ENCODE results near the gene DENND1A. TPM values are rescaled to one million over a fixed set of nuclear protein-coding genes. Genes with fewer than 3 reads are reported as not detected.
"Not testable (repeated sequence)": the region's sequence is repeated elsewhere in the genome, so short reads cannot be mapped to it uniquely, and the experiment has no call there.

The DENND1A gene
- polyA plus RNA-seq, 3 donors from 2014 or later: 2.6 to 7.5 (median 3.4) TPM

DNA sequence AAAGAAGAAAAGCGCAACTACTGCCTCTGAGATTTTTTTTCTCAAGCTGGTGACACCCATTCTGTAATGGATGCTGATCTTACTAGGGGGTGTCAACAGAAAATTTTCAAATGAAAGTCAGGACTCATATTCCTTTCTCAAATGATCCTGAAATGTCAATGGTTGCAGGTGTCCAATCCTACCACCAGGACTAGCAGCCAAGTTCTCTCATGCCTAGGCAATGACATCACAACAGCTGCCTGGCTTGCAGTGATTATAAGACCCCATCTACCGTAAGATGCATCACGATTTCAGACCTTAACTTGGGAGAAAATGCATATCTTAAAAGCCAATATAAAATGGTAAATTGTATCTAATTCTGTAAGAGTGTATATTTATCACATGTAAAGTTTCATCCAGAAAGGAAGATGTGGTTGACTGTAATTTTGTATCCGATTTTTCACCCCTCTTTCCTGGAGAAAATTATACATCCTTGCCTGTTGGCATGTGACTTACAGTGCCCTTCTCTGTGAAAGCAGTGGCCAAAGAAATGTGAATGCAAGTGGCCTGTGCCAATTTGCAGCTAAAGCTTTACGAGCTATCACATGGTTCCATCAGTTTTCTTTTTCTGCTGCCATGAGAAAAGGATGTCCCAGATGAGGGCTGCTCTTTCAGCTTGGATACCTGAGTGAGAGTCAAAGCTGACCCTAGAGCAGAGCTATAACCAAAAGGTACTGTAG is 104.4 kb downstream of the DENND1A start:
- Mint-ChIP-seq H3K36me3 (peaks cover 23 to 41% (median 28%) of the 10 kb centered on the region in 3 donors), H3K27ac (no peak overlapping the region), H3K4me3 (no peak overlapping the region), H3K4me1 (peaks cover 0 to 3% of the 10 kb centered on the region in 2 donors), H3K27me3 (ENCODE audit: low read depth in 3 of 3) (no peaks in the 10 kb centered on the region), H3K9me3 (peaks cover 14 to 31% (median 28%) of the 10 kb centered on the region in 6 donors)
- DNase-seq: no peak

- no peak overlapping the region for H3K4me3 Mint-ChIP-seq
- peak overlapping the region in 1 of 6 donors; percentile 2 for H3K27ac Mint-ChIP-seq
- H3K36me3 Mint-ChIP-seq: peaks cover 14 to 21% (median 16%) of the 10 kb centered on the region in 3 donors
- H3K27me3 Mint-ChIP-seq (ENCODE audit: low read depth in 3 of 3): no peaks in the 10 kb centered on the region
- no peak for DNase-seq
- peaks cover 6 to 12% (median 11%) of the 10 kb centered on the region in 6 donors for H3K9me3 Mint-ChIP-seq
- H3K4me1 Mint-ChIP-seq: peaks cover 0 to 3% of the 10 kb centered on the region in 2 donors
Observed at GRCh38 chr9:123823194-123823947, 106.6 kb downstream of the DENND1A start.

GRCh38 chr9:123821619-123822018 is 108.3 kb downstream of the DENND1A start:
- Mint-ChIP-seq H3K36me3 (peaks cover 4 to 13% (median 4%) of the 10 kb centered on the region in 3 donors), H3K4me1 (peaks cover 3 to 5% of the 10 kb centered on the region in 2 donors), H3K27me3 (ENCODE audit: low read depth in 3 of 3) (no peaks in the 10 kb centered on the region), H3K9me3 (no peaks in the 10 kb centered on the region), H3K27ac (peak overlapping the region in 1 of 6 donors; percentile 15), H3K4me3 (no peak overlapping the region)
- no peak for DNase-seq

GRCh38 chr9:123820139-123820538 is 109.8 kb downstream of the DENND1A start:
- H3K4me3 Mint-ChIP-seq: no peak overlapping the region
- DNase-seq: no peak
- H3K4me1 Mint-ChIP-seq: peaks cover 3 to 5% of the 10 kb centered on the region in 2 donors
- peaks cover 0 to 8% (median 0%) of the 10 kb centered on the region in 3 donors for H3K36me3 Mint-ChIP-seq
- H3K9me3 Mint-ChIP-seq: no peaks in the 10 kb centered on the region
- H3K27ac Mint-ChIP-seq: no peak overlapping the region
- no peaks in the 10 kb centered on the region for H3K27me3 Mint-ChIP-seq (ENCODE audit: low read depth in 3 of 3)

DNA sequence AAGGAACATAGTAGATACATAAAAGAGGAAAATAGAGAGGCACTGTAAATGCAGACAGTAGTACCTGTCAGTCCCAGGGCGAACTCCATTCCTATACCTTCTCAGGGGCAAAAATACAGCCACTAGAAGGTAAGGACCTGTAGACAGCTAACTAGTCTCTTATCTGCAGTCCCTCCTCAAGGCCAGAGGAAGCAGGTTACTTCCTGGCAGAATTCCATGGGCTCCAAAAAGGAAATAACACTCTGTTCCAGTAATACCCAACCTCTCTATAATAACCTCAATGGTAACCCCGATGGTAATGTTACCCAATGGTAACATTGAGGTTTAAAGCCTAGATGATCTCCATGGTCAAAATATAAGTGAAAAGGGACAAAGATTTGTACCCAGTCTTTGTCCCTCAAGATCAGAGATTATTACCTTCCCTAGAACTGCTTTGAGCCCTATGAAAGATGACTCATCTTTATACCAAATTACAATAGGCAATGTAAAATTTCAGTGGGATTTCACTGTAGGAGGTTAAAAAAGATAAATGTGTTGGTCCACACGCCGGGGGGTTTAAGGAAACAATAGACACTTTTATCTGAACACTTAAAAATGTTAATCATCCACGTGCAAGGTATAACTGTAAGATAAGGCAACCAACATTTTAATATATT is 113.0 kb downstream of the DENND1A start:
- DNase-seq: no peak
- Mint-ChIP-seq H3K36me3 (peaks cover 0 to 4% (median 0%) of the 10 kb centered on the region in 3 donors), H3K4me3 (no peak overlapping the region), H3K9me3 (no peaks in the 10 kb centered on the region), H3K27me3 (ENCODE audit: low read depth in 3 of 3) (no peaks in the 10 kb centered on the region), H3K27ac (no peak overlapping the region), H3K4me1 (peaks cover 0 to 5% of the 10 kb centered on the region in 2 donors)

DNA sequence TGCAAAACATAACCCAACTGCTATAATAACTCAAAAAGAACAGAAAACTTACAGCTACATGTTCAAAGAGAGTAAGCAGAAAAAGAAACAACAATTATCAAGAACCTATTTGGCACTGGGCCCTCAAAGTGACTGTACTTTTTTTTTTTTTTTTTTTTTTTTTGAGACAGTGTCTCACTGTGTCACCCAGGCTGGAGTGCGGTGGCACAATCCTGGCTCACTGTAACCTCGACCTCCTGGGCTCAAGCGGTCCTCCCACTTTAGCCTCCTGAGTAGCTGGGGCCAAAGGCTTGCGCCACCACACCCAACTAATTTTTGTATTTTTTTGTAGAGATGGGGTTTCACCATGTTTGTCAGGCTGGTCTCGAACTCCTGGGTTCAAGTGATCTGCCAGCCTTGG is 114.1 kb downstream of the DENND1A start:
- not testable (repeated sequence) for H3K4me1 Mint-ChIP-seq; H3K36me3 Mint-ChIP-seq; H3K4me3 Mint-ChIP-seq; DNase-seq; H3K9me3 Mint-ChIP-seq; H3K27me3 Mint-ChIP-seq (ENCODE audit: low read depth in 3 of 3); H3K27ac Mint-ChIP-seq

- H3K27ac Mint-ChIP-seq: no peak overlapping the region
- H3K4me3 Mint-ChIP-seq: no peak overlapping the region
- H3K27me3 Mint-ChIP-seq (ENCODE audit: low read depth in 3 of 3): peaks cover 0 to 2% (median 0%) of the 10 kb centered on the region in 3 donors
- H3K9me3 Mint-ChIP-seq: no peaks in the 10 kb centered on the region
- no peak for DNase-seq
- H3K4me1 Mint-ChIP-seq: peaks cover 0 to 5% of the 10 kb centered on the region in 2 donors
- peaks cover 0 to 4% (median 0%) of the 10 kb centered on the region in 3 donors for H3K36me3 Mint-ChIP-seq
Observed at GRCh38 chr9:123814496-123814895, 115.4 kb downstream of the DENND1A start.

DNA sequence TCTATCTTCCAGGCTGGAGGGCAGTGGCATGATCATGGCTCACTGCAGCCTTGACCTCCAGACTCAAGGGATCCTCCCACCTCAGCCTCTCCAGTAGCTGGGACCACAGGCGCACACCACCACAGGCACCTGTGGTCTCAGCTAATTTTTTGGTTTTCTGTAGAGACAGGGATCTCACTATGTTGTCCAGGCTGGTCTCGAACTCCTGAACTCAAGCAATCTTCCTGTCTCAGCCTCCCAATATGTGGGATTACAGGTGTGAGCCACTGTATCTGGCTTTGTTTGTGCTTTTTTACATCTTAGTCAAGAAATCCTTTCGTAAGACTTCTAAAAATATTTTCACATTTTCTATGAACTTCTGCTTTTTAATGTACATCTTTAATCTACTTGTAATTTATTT is 116.9 kb downstream of the DENND1A start:
- no peaks in the 10 kb centered on the region for H3K9me3 Mint-ChIP-seq
- DNase-seq: no peak
- no peak overlapping the region for H3K4me3 Mint-ChIP-seq
- peaks cover 0 to 4% (median 0%) of the 10 kb centered on the region in 3 donors for H3K36me3 Mint-ChIP-seq
- peaks cover 0 to 2% (median 0%) of the 10 kb centered on the region in 3 donors for H3K27me3 Mint-ChIP-seq (ENCODE audit: low read depth in 3 of 3)
- no peak overlapping the region for H3K27ac Mint-ChIP-seq
- H3K4me1 Mint-ChIP-seq: peaks cover 0 to 5% of the 10 kb centered on the region in 2 donors

DNA sequence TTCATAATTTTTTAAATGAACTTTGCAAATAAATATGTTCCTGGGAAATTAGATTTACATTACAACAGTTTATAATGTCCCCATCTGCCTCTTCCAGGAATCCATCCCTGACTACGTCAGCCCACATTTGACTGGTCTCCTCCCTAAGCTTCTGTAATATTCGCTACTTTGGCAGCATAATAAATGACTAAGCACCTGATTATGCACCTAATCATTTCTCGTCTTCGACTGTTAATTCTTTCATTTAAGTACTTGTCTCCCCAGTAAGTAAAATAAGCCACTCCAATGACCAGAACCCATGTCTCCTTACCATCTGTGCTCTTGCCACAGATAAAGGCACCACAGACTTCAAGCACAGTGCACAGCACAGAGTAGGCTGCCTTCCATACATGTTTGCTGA is 122.7 kb downstream of the DENND1A start:
- Mint-ChIP-seq H3K4me3 (no peak overlapping the region), H3K27ac (no peak overlapping the region), H3K27me3 (ENCODE audit: low read depth in 3 of 3) (peaks cover 0 to 2% (median 0%) of the 10 kb centered on the region in 3 donors), H3K9me3 (no peaks in the 10 kb centered on the region), H3K4me1 (no peaks in the 10 kb centered on the region), H3K36me3 (no peaks in the 10 kb centered on the region)
- no peak for DNase-seq

GRCh38 chr9:123806829-123807228 is 123.1 kb downstream of the DENND1A start:
- DNase-seq: no peak
- Mint-ChIP-seq H3K4me3 (no peak overlapping the region), H3K36me3 (no peaks in the 10 kb centered on the region), H3K9me3 (no peaks in the 10 kb centered on the region), H3K27me3 (ENCODE audit: low read depth in 3 of 3) (peaks cover 0 to 2% (median 0%) of the 10 kb centered on the region in 3 donors), H3K4me1 (no peaks in the 10 kb centered on the region), H3K27ac (no peak overlapping the region)

GRCh38 chr9:123798195-123798594 is 131.7 kb downstream of the DENND1A start:
- Mint-ChIP-seq H3K27me3 (ENCODE audit: low read depth in 3 of 3) (peaks cover 0 to 1% (median 0%) of the 10 kb centered on the region in 3 donors), H3K4me1 (peaks cover 18 to 23% of the 10 kb centered on the region in 2 donors), H3K36me3 (no peaks in the 10 kb centered on the region), H3K9me3 (no peaks in the 10 kb centered on the region), H3K27ac (no peak overlapping the region), H3K4me3 (no peak overlapping the region)
- no peak for DNase-seq

GRCh38 chr9:123796618-123797484 is 133.1 kb downstream of the DENND1A start:
- peaks cover 0 to 1% (median 0%) of the 10 kb centered on the region in 3 donors for H3K27me3 Mint-ChIP-seq (ENCODE audit: low read depth in 3 of 3)
- H3K4me3 Mint-ChIP-seq: peak overlapping the region; percentile 27 to 73 (median 67)
- no peak overlapping the region for H3K27ac Mint-ChIP-seq
- H3K36me3 Mint-ChIP-seq: peaks cover 0 to 6% (median 6%) of the 10 kb centered on the region in 3 donors
- DNase-seq: no peak
- H3K4me1 Mint-ChIP-seq: peaks cover 18 to 23% of the 10 kb centered on the region in 2 donors
- no peaks in the 10 kb centered on the region for H3K9me3 Mint-ChIP-seq

DNA sequence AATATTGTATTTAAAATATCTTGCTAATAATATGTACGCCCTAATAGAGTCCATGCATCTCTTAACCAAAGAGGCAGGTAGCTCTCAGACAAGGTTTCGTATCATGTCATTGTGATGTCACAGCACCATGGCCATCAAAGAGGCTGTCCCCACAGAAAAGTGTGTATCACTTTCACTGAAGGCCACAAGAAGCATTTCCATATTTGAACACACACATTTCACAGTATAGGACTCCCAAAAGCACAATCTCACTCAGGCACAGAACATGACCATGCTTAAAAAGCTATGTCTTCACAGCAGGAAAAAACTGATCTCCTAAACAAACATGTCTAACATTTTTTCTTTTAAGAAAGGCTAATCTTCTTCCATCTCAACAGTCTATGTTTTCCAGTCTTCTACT is 133.8 kb downstream of the DENND1A start:
- Mint-ChIP-seq H3K4me3 (peak overlapping the region in 2 of 5 donors; percentile 1 to 73), H3K36me3 (peaks cover 0 to 7% (median 7%) of the 10 kb centered on the region in 3 donors), H3K9me3 (no peaks in the 10 kb centered on the region), H3K4me1 (peaks cover 18 to 23% of the 10 kb centered on the region in 2 donors), H3K27me3 (ENCODE audit: low read depth in 3 of 3) (peaks cover 0 to 1% (median 0%) of the 10 kb centered on the region in 3 donors), H3K27ac (no peak overlapping the region)
- DNase-seq: no peak

All from immature natural killer cell (primary cell).